Nephron (organoid): ENCODE results near the gene PHLDA2.

Source experiments
- H3K27ac Mint-ChIP-seq, 3 experiments: 2 replicates each; pipeline ENCODE4 v1.8.0; 2020; ENCODE audit warnings: mixed read lengths in 3 of 3, mild to moderate bottlenecking in 2 of 3, moderate library complexity in 1 of 3
- H3K27me3 Mint-ChIP-seq: 2 replicates; pipeline ENCODE4 v1.8.0; 2021; ENCODE audit warnings: low read depth, mild to moderate bottlenecking, moderate library complexity, mixed read lengths
- H3K36me3 Mint-ChIP-seq: 2 replicates; pipeline ENCODE4 v1.8.0; 2020; ENCODE audit warnings: low read depth, mixed read lengths
- H3K4me1 Mint-ChIP-seq: 2 replicates; pipeline ENCODE4 v1.8.0; 2020; ENCODE audit warnings: mixed read lengths
- H3K4me3 Mint-ChIP-seq, 3 experiments: 2 replicates each; pipeline ENCODE4 v1.8.0; 2020; ENCODE audit warnings: mild to moderate bottlenecking in 3 of 3, mixed read lengths in 3 of 3, moderate library complexity in 2 of 3
- H3K9me3 Mint-ChIP-seq: 2 replicates; pipeline ENCODE4 v1.8.0; 2020; ENCODE audit warnings: mixed read lengths
- CTCF ChIP-seq, 3 experiments: fragments of 200-600 bp; sonication (generic); IDR thresholded peaks; one replicate each; pipeline ENCODE4 v1.5.0; 2021; ENCODE audit warnings: antibody characterized with exemption in 3 of 3; ENCODE audit not compliant: unreplicated experiment in 3 of 3

Gene PHLDA2

GRCh38 chr11:2896047-2896446 is 33.2 kb downstream of the PHLDA2 start:
- H3K4me3 Mint-ChIP-seq: peak overlapping the region in 1 of 3 experiments; percentile 22
- no peaks in the 10 kb centered on the region for H3K36me3 Mint-ChIP-seq
- no peak overlapping the region for H3K27ac Mint-ChIP-seq
- no peak for TF ChIP-seq CTCF (IDR thresholded peaks at IDR 0.05; ENCODE audit: unreplicated experiment in 3 of 3)
- H3K9me3 Mint-ChIP-seq: no peaks in the 10 kb centered on the region
- H3K27me3 Mint-ChIP-seq: peaks cover 16% of the 10 kb centered on the region
- peaks cover 4% of the 10 kb centered on the region for H3K4me1 Mint-ChIP-seq

- peaks cover 4% of the 10 kb centered on the region for H3K4me1 Mint-ChIP-seq
- peak overlapping the region; percentile 25 to 35 (median 28) for H3K4me3 Mint-ChIP-seq
- H3K36me3 Mint-ChIP-seq: no peaks in the 10 kb centered on the region
- H3K27ac Mint-ChIP-seq: no peak overlapping the region
- peaks cover 4% of the 10 kb centered on the region for H3K27me3 Mint-ChIP-seq
- H3K9me3 Mint-ChIP-seq: no peaks in the 10 kb centered on the region
- no peak for TF ChIP-seq CTCF (IDR thresholded peaks at IDR 0.05; ENCODE audit: unreplicated experiment in 3 of 3)
Observed at GRCh38 chr11:2893935-2894334, 35.3 kb downstream of the PHLDA2 start.

GRCh38 chr11:2892967-2893528 is 36.2 kb downstream of the PHLDA2 start:
- H3K4me1 Mint-ChIP-seq: peaks cover 13% of the 10 kb centered on the region
- H3K27me3 Mint-ChIP-seq: peaks cover 4% of the 10 kb centered on the region
- H3K4me3 Mint-ChIP-seq: peak overlapping the region; percentile 76 to 82 (median 79)
- no peak for TF ChIP-seq CTCF (IDR thresholded peaks at IDR 0.05; ENCODE audit: unreplicated experiment in 3 of 3)
- H3K36me3 Mint-ChIP-seq: no peaks in the 10 kb centered on the region
- H3K9me3 Mint-ChIP-seq: no peaks in the 10 kb centered on the region
- H3K27ac Mint-ChIP-seq: peak overlapping the region; percentile 76 to 82 (median 78)

- H3K4me3 Mint-ChIP-seq: peak overlapping the region; percentile 76 to 82 (median 79)
Observed at GRCh38 chr11:2892215-2892966, 36.8 kb downstream of the PHLDA2 start.

GRCh38 chr11:2891326-2892214 is 37.6 kb downstream of the PHLDA2 start:
- no peak for TF ChIP-seq CTCF (IDR thresholded peaks at IDR 0.05; ENCODE audit: unreplicated experiment in 3 of 3)
- Mint-ChIP-seq H3K27me3 (peaks cover 4% of the 10 kb centered on the region), H3K27ac (peak overlapping the region; percentile 76 to 82 (median 76)), H3K4me3 (peak overlapping the region; percentile 56 to 82 (median 79)), H3K36me3 (no peaks in the 10 kb centered on the region), H3K4me1 (peaks cover 28% of the 10 kb centered on the region), H3K9me3 (no peaks in the 10 kb centered on the region)

More at GRCh38 chr11:2892215-2892966, 36.8 kb downstream of the PHLDA2 start:
- peak overlapping the region; percentile 76 to 82 (median 78) for H3K27ac Mint-ChIP-seq
- H3K36me3 Mint-ChIP-seq: no peaks in the 10 kb centered on the region
- H3K4me1 Mint-ChIP-seq: peaks cover 20% of the 10 kb centered on the region
- TF ChIP-seq CTCF (IDR thresholded peaks at IDR 0.05; ENCODE audit: unreplicated experiment in 3 of 3): peak; percentile 98 to 99 (median 98)
- H3K27me3 Mint-ChIP-seq: peaks cover 4% of the 10 kb centered on the region
- H3K9me3 Mint-ChIP-seq: no peaks in the 10 kb centered on the region
